HG03045 (cell line): ENCODE data around the gene KRT2.

Experiments used
- ATAC-seq: cut with Tn5 transposase; IDR thresholded peaks from one replicate; pipeline ENCODE4 v1.9.1; 2021; ENCODE audit warnings: mild to moderate bottlenecking, moderate library complexity; ENCODE audit not compliant: unreplicated experiment

KRT2 gene

GRCh38 chr12:52618216-52618615 is 33.8 kb downstream of the KRT2 start, which contains the start of gene KRT73:
Gene KRT73 (minus strand): TSS chr12:52618559. CDS start chr12:52618524, 35 bp downstream.
- no peak for ATAC-seq

GRCh38 chr12:52617403-52617785 is 34.6 kb downstream of the KRT2 start:
- no peak for ATAC-seq

GRCh38 chr12:52616680-52617402 is 35.2 kb downstream of the KRT2 start:
- ATAC-seq, result no peak

GRCh38 chr12:52615912-52616311 is 36.1 kb downstream of the KRT2 start:
- no peak for ATAC-seq

GRCh38 chr12:52615208-52615868 is 36.7 kb downstream of the KRT2 start:
- no peak for ATAC-seq

DNA sequence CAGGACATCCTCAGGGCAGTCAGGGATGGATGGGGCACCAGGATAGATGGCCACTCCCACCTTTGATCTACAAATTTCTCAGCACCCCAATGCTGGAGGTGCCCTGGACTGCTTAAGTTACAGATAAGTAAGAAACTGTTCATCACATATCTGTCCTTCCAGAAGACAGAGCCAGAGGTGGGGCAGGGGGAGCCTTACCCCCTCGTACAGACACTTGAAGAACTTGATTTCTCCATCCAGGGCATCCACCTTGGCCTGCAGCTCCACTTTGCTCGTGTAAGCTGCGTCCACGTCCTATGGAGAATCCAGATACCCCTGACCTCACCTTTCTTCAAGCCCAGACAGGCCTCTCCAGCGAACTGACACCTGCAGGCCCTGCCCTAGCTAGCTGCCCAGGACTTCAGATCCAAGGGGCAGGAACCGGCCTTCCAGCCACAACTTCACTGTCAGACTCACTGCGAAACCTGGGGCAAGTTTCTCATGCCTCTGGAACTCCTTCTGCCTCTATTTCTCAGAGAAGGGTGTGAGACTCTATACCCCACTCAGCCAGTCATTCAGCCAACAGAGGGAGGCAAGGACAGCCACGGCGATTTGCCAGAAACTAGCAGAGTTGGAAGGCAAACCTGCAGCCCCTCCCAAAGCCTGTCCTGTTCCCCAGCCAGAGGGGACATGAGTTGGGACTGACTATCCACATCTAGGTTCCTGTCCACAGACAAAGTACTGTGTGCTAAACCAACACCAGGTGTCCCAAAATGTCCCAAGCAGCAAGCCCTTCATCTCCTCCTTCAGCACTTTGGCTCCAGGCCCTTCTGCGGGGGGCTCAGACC is 37.4 kb downstream of the KRT2 start:
- no peak for ATAC-seq

GRCh38 chr12:52613384-52614030 is 38.5 kb downstream of the KRT2 start:
- ATAC-seq, result no peak

GRCh38 chr12:52612431-52613383 is 39.3 kb downstream of the KRT2 start:
- no peak for ATAC-seq

- no peak for ATAC-seq
Observed at GRCh38 chr12:52611080-52611468, 40.9 kb downstream of the KRT2 start.

- no peak for ATAC-seq
Observed at GRCh38 chr12:52608826-52609630, 43.0 kb downstream of the KRT2 start.

GRCh38 chr12:52608161-52608560 is 43.9 kb downstream of the KRT2 start:
- no peak for ATAC-seq

DNA sequence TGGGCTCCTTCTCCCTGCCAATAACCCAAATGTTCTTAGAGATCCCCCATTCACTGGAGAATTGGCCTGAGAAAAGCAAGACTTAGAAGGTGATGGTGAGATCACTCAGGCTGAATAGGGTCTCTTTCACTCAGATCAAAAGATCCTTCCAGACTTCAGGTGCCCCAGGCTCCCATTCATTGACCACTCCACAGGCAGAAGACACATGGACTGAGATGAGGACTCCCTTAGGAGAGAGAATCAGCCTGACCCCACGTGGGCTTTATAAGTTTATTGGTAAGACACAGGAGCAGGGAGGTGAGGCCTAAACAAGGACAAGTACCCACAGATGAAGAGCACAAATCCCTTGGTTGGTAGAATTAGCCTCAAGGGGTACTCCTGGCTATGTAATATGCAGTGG is 44.7 kb downstream of the KRT2 start:
- ATAC-seq, result no peak

DNA sequence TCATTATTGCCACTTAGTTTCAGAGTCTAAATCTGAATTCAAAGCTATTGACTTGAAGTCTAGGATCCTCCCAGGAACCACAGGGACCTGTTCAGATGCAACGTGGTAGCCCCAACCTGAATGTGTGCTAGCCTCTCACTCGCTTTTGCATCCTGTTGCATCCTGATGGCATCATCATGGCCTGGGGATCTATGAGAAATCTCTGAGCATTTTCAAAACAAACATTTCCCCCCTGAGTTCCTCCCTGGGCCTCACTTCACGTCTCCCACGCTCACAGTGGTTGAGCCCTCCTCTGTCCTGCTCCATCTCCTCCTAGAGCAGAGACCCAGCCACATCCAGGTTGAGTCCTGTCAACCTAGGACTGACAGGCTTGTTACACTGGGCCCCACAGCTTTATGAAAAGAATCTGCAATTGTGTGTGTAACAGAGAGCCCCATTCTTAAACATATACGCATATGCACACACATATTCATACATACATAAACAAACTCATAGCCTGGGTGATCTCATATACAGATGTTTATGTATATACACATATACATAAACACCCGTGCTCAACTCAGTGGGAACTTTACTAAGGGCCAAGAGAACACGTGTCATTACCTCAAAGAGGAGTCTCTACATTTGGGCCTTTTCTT is 45.3 kb downstream of the KRT2 start:
- ATAC-seq, result no peak

GRCh38 chr12:52606096-52606495 is 45.9 kb downstream of the KRT2 start:
- no peak for ATAC-seq

DNA sequence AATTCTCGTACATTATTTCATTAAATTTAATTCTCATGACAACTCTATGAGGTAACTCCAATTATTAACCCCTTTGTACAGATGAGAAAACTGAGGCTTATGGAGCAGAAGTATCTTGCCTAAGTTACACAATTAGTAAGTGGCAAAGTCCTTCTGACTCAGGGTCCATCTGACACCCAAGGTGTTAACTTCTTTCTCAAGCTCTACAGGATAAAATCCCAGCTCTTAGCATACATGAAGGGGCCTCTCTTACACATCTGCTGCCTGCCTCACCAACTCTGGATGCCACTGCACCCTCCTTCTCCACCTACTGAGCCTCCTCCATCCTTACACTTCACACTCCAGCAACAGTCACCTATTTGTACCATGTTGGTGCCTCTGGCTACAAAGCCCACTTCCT is 46.5 kb downstream of the KRT2 start:
- no peak for ATAC-seq

DNA sequence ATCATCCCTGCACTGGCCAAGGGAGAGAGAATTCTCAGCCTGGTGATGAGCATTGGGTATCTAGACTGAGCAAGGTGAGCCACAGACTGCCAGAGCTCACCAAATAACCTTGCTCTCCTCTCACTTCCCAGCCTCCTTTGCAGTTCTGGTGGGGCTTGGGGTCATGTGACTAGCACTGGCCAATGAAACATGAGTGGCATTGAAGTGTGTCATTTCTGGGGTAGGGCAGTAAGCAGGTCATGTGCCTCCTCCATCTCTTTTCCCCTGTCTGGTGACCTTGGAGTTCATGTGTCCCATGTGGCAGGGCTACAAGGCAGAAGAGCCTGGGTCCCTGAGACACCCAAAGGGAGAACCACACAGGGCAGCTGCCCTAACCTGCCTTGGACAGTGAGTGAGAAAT is 47.2 kb downstream of the KRT2 start:
- ATAC-seq, result no peak

DNA sequence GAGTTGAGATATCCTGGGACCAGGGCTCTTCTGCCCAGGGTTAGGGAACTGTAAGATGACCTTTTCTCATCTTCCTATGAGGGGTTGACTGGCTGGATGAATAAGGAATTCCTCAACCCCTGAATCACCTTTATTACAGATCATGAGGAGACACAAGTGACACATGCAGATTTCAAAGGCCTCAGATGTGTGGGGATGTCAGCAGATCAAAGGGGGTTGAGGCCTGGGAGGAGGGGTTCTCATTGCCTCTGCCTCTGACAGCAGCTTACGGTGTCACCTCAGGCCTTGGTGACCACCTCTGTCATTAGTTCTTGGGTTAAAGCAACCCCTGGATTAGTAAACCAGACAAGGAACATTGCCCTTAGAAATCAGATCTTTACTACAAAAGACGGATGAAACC is 48.7 kb downstream of the KRT2 start:
- no peak for ATAC-seq

DNA sequence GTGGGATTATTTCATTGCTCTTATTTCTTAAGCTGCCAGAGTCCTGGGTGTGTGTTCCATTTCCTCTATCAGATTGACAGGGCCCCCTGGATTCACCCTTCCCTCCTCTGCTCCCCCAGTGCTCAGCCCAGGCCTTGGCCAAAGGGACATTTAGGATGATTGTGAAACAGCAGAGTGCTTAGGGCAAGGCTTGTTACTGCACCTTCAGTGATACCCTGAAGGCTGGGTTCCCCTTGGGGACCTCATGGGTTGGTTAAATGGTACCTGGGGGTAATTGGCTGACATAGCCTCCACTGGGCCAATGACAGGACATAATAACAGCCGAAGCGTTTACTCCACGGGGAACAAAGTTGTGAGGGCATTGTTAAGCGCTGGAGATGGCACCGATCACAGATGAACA is 49.5 kb downstream of the KRT2 start:
- ATAC-seq, result no peak

DNA sequence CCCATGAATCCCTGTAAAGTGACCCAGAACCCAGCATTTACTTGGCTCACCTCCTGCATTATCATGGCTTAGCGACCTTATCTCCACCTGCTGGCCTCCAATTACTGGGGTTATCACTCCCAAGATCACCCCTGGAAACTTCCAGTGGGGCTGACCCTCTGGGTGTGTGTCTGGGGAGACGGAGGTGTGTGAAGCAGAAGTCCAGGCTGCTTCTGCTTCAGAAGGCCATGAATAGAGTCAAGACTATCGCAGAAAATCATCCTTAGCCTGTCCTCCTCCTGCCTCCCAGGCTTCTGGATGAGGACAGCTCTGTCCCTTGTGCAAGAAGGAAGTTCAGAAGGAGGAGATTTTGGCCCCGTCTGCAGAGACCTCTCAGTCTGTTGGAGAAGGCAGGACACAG is 50.3 kb downstream of the KRT2 start:
- ATAC-seq, result no peak
